Hepatocyte (in vitro differentiated cells): ENCODE data around the gene FAM222B. TPM values are rescaled to one million over a fixed set of nuclear protein-coding genes. Genes with fewer than 3 reads are reported as not detected.

Experiments used
- DNase-seq: peaks from one replicate; pipeline ENCODE4 v3.0.0-alpha.2; 2016; ENCODE audit warnings: low spot score
- H2AFZ ChIP-seq: fragments of 200-600 bp; sonication (generic); 2 replicates; pipeline ENCODE4 v1.6.0; 2016; ENCODE audit warnings: antibody characterized with exemption, mild to moderate bottlenecking
- H3K27ac ChIP-seq: fragments of 200-600 bp; sonication (generic); 2 replicates; pipeline ENCODE4 v1.5.1; 2016; ENCODE audit warnings: mild to moderate bottlenecking
- H3K27me3 ChIP-seq: fragments of 200-600 bp; sonication (generic); 2 replicates; pipeline ENCODE4 v1.6.1; 2016
- H3K36me3 ChIP-seq: fragments of 200-600 bp; sonication (generic); replicated peaks from 2 replicates; pipeline ENCODE4 v1.5.1; 2016; ENCODE audit warnings: low read depth; ENCODE audit not compliant: insufficient read depth
- H3K4me1 ChIP-seq: fragments of 200-600 bp; sonication (generic); 2 replicates; pipeline ENCODE4 v1.5.1; 2016; ENCODE audit warnings: mild to moderate bottlenecking, moderate library complexity; ENCODE audit not compliant: insufficient read depth
- H3K4me2 ChIP-seq: fragments of 200-600 bp; sonication (generic); 2 replicates; pipeline ENCODE4 v1.6.0; 2016
- H3K4me3 ChIP-seq: fragments of 200-600 bp; sonication (generic); 2 replicates; pipeline ENCODE4 v1.5.1; 2016; ENCODE audit warnings: mild to moderate bottlenecking
- H3K79me2 ChIP-seq: fragments of 200-600 bp; sonication (generic); 2 replicates; pipeline ENCODE4 v1.6.0; 2017; ENCODE audit warnings: mild to moderate bottlenecking
- H3K9me2 ChIP-seq: fragments of 200-600 bp; sonication (generic); replicated peaks from 2 replicates; pipeline ENCODE4 v1.6.0; 2017; ENCODE audit warnings: mild to moderate bottlenecking; ENCODE audit not compliant: insufficient read depth
- H3K9me3 ChIP-seq: fragments of 200-600 bp; sonication (generic); 2 replicates; pipeline ENCODE4 v1.5.1; 2016; ENCODE audit warnings: low read depth, mild to moderate bottlenecking
- H4K20me1 ChIP-seq: fragments of 200-600 bp; sonication (generic); 2 replicates; pipeline ENCODE4 v1.6.0; 2016; ENCODE audit warnings: mild to moderate bottlenecking; ENCODE audit not compliant: insufficient read depth, poor library complexity, severe bottlenecking
- EZH2 ChIP-seq: fragments of 200-600 bp; sonication (generic); IDR thresholded peaks from 2 replicates; pipeline ENCODE4 v1.6.1; 2016; ENCODE audit warnings: antibody characterized with exemption, mild to moderate bottlenecking, borderline replicate concordance
- EZH2phosphoT487 ChIP-seq: fragments of 200-600 bp; sonication (generic); IDR thresholded peaks from one replicate; pipeline ENCODE4 v1.6.1; 2018; ENCODE audit warnings: antibody characterized with exemption, mild to moderate bottlenecking, low read depth, moderate library complexity; ENCODE audit not compliant: unreplicated experiment, severe bottlenecking
- WGBS: methylation state at CpG from one replicate; pipeline ENCODE4 v1.1.6; 2016; ENCODE audit warnings: low lambda C conversion rate; ENCODE audit errors: missing lambda C conversion rate; 5-methylcytosine and 5-hydroxymethylcytosine counted together
- polyA plus RNA-seq: library from polyadenylated mRNA; unstranded; fragments of >200 nt; fragmentation: Nextera tagmentation; extraction: Ambion mirVana; gene quantifications from 2 replicates; pipeline ENCODE4 v1.2.1, GENCODE V29; 2016
- total RNA-seq: library from RNA; depleted of rRNA; stranded (reverse); fragments of >200 nt; gene quantifications from 2 replicates; pipeline ENCODE4 v1.2.3, GENCODE V29; 2014
- TF ChIP-seq, protein P1 (sequence below): fragments of 200-600 bp; sonication (generic); IDR thresholded peaks from 2 replicates; pipeline ENCODE4 v1.5.1; 2016; ENCODE audit warnings: antibody characterized with exemption, mild to moderate bottlenecking; ENCODE audit not compliant: poor library complexity

FAM222B gene
- total and polyA plus RNA-seq, 2 experiments from 2014 or later = 7.9 to 36.0 TPM

- peak overlapping the region; percentile 98 for H3K27ac ChIP-seq
- H3K4me1 ChIP-seq = peaks cover 41% of the 10 kb centered on the region
- H3K9me3 ChIP-seq = no peaks in the 10 kb centered on the region
- H3K27me3 ChIP-seq = no peaks in the 10 kb centered on the region
- TF ChIP-seq, protein P1, sequence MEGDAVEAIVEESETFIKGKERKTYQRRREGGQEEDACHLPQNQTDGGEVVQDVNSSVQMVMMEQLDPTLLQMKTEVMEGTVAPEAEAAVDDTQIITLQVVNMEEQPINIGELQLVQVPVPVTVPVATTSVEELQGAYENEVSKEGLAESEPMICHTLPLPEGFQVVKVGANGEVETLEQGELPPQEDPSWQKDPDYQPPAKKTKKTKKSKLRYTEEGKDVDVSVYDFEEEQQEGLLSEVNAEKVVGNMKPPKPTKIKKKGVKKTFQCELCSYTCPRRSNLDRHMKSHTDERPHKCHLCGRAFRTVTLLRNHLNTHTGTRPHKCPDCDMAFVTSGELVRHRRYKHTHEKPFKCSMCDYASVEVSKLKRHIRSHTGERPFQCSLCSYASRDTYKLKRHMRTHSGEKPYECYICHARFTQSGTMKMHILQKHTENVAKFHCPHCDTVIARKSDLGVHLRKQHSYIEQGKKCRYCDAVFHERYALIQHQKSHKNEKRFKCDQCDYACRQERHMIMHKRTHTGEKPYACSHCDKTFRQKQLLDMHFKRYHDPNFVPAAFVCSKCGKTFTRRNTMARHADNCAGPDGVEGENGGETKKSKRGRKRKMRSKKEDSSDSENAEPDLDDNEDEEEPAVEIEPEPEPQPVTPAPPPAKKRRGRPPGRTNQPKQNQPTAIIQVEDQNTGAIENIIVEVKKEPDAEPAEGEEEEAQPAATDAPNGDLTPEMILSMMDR = no peak
- no peaks in the 10 kb centered on the region for H4K20me1 ChIP-seq
- peak; percentile 98 for DNase-seq
- peak overlapping the region; percentile 76 for H2AFZ ChIP-seq
- WGBS = 3% methylated on average over 21 of the region's 47 CpGs
- H3K9me2 ChIP-seq = no peaks in the 10 kb centered on the region
- peak overlapping the region; percentile 84 for H3K4me3 ChIP-seq
- H3K79me2 ChIP-seq = peaks cover 68% of the 10 kb centered on the region
- H3K36me3 ChIP-seq = no peaks in the 10 kb centered on the region
- H3K4me2 ChIP-seq = peak overlapping the region; percentile 75
Measured at GRCh38 chr17:28812091-28812747, 30.4 kb downstream of the FAM222B start.

- peaks cover 45% of the 10 kb centered on the region for H3K4me1 ChIP-seq
- no peak for TF ChIP-seq EZH2phosphoT487
- TF ChIP-seq EZH2 = no peak
- TF ChIP-seq, protein P1 = no peak
Measured at GRCh38 chr17:28811651-28812090, 30.9 kb downstream of the FAM222B start.

GRCh38 chr17:28810437-28810836 lies 32.2 kb downstream of the FAM222B start:
- DNase-seq = no peak
- no peaks in the 10 kb centered on the region for H3K9me2 ChIP-seq
- peak overlapping the region; percentile 75 for H3K4me2 ChIP-seq
- peaks cover 45% of the 10 kb centered on the region for H3K4me1 ChIP-seq
- peaks cover 68% of the 10 kb centered on the region for H3K79me2 ChIP-seq
- peak overlapping the region; percentile 91 for H3K27ac ChIP-seq
- no peaks in the 10 kb centered on the region for H3K9me3 ChIP-seq
- WGBS = 98% methylated on average over 1 of the region's 1 CpG
- no peak overlapping the region for H2AFZ ChIP-seq
- no peaks in the 10 kb centered on the region for H3K27me3 ChIP-seq
- TF ChIP-seq, protein P1 = no peak
- TF ChIP-seq EZH2phosphoT487 = no peak
- TF ChIP-seq EZH2 = no peak
- H3K36me3 ChIP-seq = no peaks in the 10 kb centered on the region
- no peak overlapping the region for H3K4me3 ChIP-seq
- H4K20me1 ChIP-seq = no peaks in the 10 kb centered on the region

More at GRCh38 chr17:28811651-28812090, 30.9 kb downstream of the FAM222B start:
- H3K4me3 ChIP-seq = peak overlapping the region; percentile 64
- under 1% methylated on average over 6 of the region's 6 CpGs for WGBS
- H3K4me2 ChIP-seq = peak overlapping the region; percentile 75
- peak overlapping the region; percentile 39 for H2AFZ ChIP-seq
- H3K79me2 ChIP-seq = peaks cover 68% of the 10 kb centered on the region
- H4K20me1 ChIP-seq = no peaks in the 10 kb centered on the region
- DNase-seq = peak; percentile 53
- no peaks in the 10 kb centered on the region for H3K27me3 ChIP-seq
- no peaks in the 10 kb centered on the region for H3K9me2 ChIP-seq
- H3K27ac ChIP-seq = peak overlapping the region; percentile 91
- no peaks in the 10 kb centered on the region for H3K9me3 ChIP-seq
- H3K36me3 ChIP-seq = no peaks in the 10 kb centered on the region
